DND-41 (cell line): ENCODE results near the gene LTN1.
"Not testable (repeated sequence)": the region's sequence is repeated elsewhere in the genome, so short reads cannot be mapped to it uniquely, and the experiment has no call there.

Source experiments
- ATAC-seq: fragments of 200-7000 bp; cut with Tn5 transposase; 3 replicates; pipeline ENCODE4 v1.9.1; 2021; ENCODE audit warnings: low read depth; ENCODE audit not compliant: insufficient read depth
- DNase-seq: peaks from one replicate; pipeline ENCODE4 v3.0.0-alpha.2; 2020
- H2AFZ ChIP-seq: 2 replicates; pipeline ENCODE4 v1.6.0; 2012; ENCODE audit warnings: low read depth, low read length
- H3K27ac ChIP-seq: 2 replicates; pipeline ENCODE4 v1.5.1; 2012; ENCODE audit warnings: low read length, inconsistent platforms
- H3K27me3 ChIP-seq: fragments of 200-600 bp; sonication (generic); 2 replicates; pipeline ENCODE4 v1.6.0; 2012; ENCODE audit warnings: low read length, mild to moderate bottlenecking, inconsistent platforms; ENCODE audit not compliant: insufficient read depth, poor library complexity
- H3K36me3 ChIP-seq: 2 replicates; pipeline ENCODE4 v1.5.1; 2012; ENCODE audit warnings: low read length, inconsistent platforms; ENCODE audit not compliant: insufficient read depth
- H3K4me1 ChIP-seq: 2 replicates; pipeline ENCODE4 v1.5.1; 2012; ENCODE audit warnings: mild to moderate bottlenecking, low read length; ENCODE audit not compliant: insufficient read depth
- H3K4me2 ChIP-seq: 2 replicates; pipeline ENCODE4 v1.6.0; 2012; ENCODE audit warnings: mild to moderate bottlenecking, moderate library complexity, low read length, inconsistent platforms; ENCODE audit not compliant: insufficient read depth
- H3K4me3 ChIP-seq, 2 experiments: fragments of 200-600 bp in 1 of 2; shearing (Covaris generic) in 1 of 2; 2 replicates each; pipeline ENCODE4 v1.5.1; 2012 to 2016; ENCODE audit warnings: inconsistent platforms in 2 of 2, low read length in 2 of 2, mild to moderate bottlenecking in 2 of 2, low read depth in 1 of 2, moderate library complexity in 1 of 2
- H3K79me2 ChIP-seq: 2 replicates; pipeline ENCODE4 v1.6.0; 2012; ENCODE audit warnings: low read length, inconsistent platforms; ENCODE audit not compliant: insufficient read depth
- H3K9ac ChIP-seq: 2 replicates; pipeline ENCODE4 v1.6.0; 2012; ENCODE audit warnings: low read depth, mild to moderate bottlenecking, inconsistent platforms, low read length, moderate library complexity
- H3K9me3 ChIP-seq: 2 replicates; pipeline ENCODE4 v1.5.1; 2012; ENCODE audit warnings: low read length, moderate library complexity, mild to moderate bottlenecking, inconsistent platforms; ENCODE audit not compliant: insufficient read depth, severe bottlenecking
- H4K20me1 ChIP-seq: 2 replicates; pipeline ENCODE4 v1.6.0; 2012; ENCODE audit warnings: low read length; ENCODE audit not compliant: insufficient read depth
- CTCF ChIP-seq: IDR thresholded peaks from 2 replicates; pipeline ENCODE4 v1.5.1; 2012; ENCODE audit warnings: borderline replicate concordance, low read length, moderate library complexity, mild to moderate bottlenecking; ENCODE audit not compliant: poor library complexity, severe bottlenecking; ENCODE audit errors: extremely low read depth
- EZH2 ChIP-seq: IDR thresholded peaks from 3 replicates; pipeline ENCODE4 v1.6.1; 2012; ENCODE audit warnings: borderline replicate concordance, low read depth, mild to moderate bottlenecking, moderate library complexity, low read length, inconsistent platforms; ENCODE audit not compliant: severe bottlenecking

Gene LTN1

DNA sequence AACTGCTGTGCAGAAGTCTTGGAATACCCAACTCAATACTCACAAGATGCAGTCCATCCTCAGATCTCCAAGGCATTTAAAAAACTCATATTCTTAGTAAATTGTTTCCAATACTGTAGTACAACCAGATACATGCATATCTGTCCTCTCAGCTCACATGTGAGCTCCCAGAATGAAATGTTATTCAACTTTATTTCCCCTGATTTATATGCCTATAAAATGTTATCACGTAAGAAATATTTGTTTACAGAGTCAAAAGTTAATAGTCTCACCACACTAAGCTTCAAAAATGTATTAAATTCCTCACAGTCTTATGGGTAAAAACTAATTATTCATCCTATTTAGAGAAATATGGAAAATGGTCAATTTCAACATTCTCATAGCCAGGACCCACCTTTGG is 56.6 kb downstream of the LTN1 start:
- H3K9me3 ChIP-seq: no peaks in the 10 kb centered on the region
- no peak overlapping the region for H3K9ac ChIP-seq
- H2AFZ ChIP-seq: no peak overlapping the region
- DNase-seq (no peak), ATAC-seq (no peak)
- peaks cover 73% of the 10 kb centered on the region for H3K36me3 ChIP-seq
- no peaks in the 10 kb centered on the region for H3K4me1 ChIP-seq
- no peaks in the 10 kb centered on the region for H3K27me3 ChIP-seq
- H3K4me3 ChIP-seq: no peak overlapping the region
- no peaks in the 10 kb centered on the region for H3K79me2 ChIP-seq
- TF ChIP-seq EZH2: no peak
- no peak for TF ChIP-seq CTCF
- H4K20me1 ChIP-seq: no peaks in the 10 kb centered on the region
- H3K4me2 ChIP-seq: no peak overlapping the region
- no peak overlapping the region for H3K27ac ChIP-seq

DNA sequence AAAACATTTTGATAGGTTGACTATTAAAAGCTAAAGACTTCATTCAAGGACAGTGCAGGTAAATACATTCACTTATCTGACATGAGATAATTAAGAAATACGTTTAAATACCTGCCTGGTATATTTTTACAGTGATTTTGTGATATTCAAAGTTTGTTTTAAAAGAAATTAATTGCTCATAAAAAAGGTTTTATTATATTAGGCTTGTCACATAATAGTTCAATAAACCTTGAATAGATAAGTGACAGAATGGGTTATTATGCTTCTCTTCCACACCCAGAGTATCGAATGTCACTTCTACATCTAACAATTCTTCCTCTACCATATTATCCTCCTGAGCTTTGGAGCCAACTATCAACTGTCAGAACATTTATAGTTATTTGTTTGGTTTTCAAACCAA is 60.0 kb downstream of the LTN1 start:
- TF ChIP-seq CTCF (no peak), EZH2 (no peak)
- no peak overlapping the region for H3K27ac ChIP-seq
- H3K36me3 ChIP-seq: peaks cover 62% of the 10 kb centered on the region

GRCh38 chr21:28931708-28932372 is 60.8 kb downstream of the LTN1 start:
- not testable (repeated sequence) for H2AFZ ChIP-seq, H3K9ac ChIP-seq, H3K27me3 ChIP-seq, H3K4me1 ChIP-seq, DNase-seq, H3K4me3 ChIP-seq, H3K27ac ChIP-seq, H4K20me1 ChIP-seq, H3K9me3 ChIP-seq, H3K4me2 ChIP-seq, ATAC-seq, H3K79me2 ChIP-seq
- H3K36me3 ChIP-seq: peaks cover 55% of the 10 kb centered on the region

More for the DNA sequence above, 60.0 kb downstream of the LTN1 start:
- DNase-seq: no peak
- H3K4me1 ChIP-seq: no peaks in the 10 kb centered on the region
- no peak for ATAC-seq
- H3K9me3 ChIP-seq: no peaks in the 10 kb centered on the region
- H3K4me3 ChIP-seq: no peak overlapping the region
- no peak overlapping the region for H2AFZ ChIP-seq
- no peak overlapping the region for H3K9ac ChIP-seq
- H3K4me2 ChIP-seq: no peak overlapping the region
- H3K79me2 ChIP-seq: no peaks in the 10 kb centered on the region
- no peaks in the 10 kb centered on the region for H4K20me1 ChIP-seq
- H3K27me3 ChIP-seq: no peaks in the 10 kb centered on the region

DNA sequence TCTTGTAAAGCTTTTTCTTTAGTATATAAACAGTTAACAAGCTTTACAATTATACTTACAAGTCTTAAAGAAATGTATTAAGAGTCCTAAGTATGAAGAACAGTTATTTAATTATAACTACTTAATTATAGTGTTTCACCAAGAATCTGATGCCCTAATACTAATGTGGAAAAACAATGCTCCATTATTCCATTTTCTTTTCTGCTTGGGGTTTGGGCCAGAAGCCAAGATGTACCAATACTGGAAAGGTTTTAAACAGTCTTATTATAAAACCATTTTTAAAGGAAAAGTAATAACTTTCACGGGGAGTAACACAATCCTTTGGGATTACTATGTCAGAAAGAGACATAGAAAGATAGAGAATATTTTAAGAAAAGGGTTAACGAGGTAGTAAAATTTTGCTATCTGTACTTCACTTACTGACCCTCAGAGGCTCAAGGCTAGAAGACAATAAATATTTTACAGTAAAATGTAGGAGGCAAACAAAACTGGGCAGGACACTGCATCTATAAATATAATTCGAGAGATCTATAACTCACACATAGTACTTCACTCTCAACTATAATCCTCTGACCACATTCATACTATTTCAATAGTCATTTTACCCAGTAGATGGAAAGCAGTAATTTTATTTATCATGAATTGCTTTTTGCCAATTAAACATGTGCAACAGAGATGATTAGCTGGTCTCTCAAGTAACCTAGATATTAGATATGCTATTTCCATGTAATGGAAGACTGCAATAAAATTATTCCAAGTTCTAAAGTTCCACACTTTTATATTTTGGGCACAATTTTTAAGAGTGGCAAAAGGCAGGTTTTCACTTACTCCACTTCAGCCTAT is 63.9 kb downstream of the LTN1 start:
- H3K79me2 ChIP-seq: no peaks in the 10 kb centered on the region
- no peak overlapping the region for H3K4me2 ChIP-seq
- H3K9me3 ChIP-seq: no peaks in the 10 kb centered on the region
- no peaks in the 10 kb centered on the region for H4K20me1 ChIP-seq
- H3K4me3 ChIP-seq: no peak overlapping the region
- H3K27me3 ChIP-seq: no peaks in the 10 kb centered on the region
- no peak overlapping the region for H3K9ac ChIP-seq
- no peaks in the 10 kb centered on the region for H3K4me1 ChIP-seq
- no peak overlapping the region for H2AFZ ChIP-seq
- H3K36me3 ChIP-seq: peaks cover 28% of the 10 kb centered on the region
- DNase-seq: no peak
- no peak for ATAC-seq
- H3K27ac ChIP-seq: no peak overlapping the region
- TF ChIP-seq CTCF (no peak), EZH2 (no peak)
